ENCODE results near the gene SCGB1C2.

SCGB1C2 gene

DNA sequence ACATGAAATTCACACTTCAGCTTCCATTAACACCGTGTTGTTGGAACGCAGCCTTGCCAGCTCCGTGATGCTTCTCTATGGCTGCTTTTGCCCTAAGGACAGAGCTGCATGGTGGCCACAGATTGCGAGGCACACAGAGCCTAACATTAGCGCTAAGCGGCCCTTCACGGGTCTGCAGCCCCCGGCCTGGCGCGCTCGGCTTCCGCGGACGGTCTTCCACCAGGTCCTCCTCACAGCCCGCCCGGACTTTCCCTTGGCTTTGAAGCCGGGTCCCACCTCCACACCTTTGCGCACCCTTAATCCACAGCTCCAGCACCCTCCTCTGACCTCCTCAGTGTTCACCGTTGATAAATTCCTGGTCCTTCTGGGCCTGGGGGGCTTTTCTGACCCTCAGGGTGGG is 19.6 kb downstream of the SCGB1C2 start:
- TF ChIP-seq, protein P1, sequence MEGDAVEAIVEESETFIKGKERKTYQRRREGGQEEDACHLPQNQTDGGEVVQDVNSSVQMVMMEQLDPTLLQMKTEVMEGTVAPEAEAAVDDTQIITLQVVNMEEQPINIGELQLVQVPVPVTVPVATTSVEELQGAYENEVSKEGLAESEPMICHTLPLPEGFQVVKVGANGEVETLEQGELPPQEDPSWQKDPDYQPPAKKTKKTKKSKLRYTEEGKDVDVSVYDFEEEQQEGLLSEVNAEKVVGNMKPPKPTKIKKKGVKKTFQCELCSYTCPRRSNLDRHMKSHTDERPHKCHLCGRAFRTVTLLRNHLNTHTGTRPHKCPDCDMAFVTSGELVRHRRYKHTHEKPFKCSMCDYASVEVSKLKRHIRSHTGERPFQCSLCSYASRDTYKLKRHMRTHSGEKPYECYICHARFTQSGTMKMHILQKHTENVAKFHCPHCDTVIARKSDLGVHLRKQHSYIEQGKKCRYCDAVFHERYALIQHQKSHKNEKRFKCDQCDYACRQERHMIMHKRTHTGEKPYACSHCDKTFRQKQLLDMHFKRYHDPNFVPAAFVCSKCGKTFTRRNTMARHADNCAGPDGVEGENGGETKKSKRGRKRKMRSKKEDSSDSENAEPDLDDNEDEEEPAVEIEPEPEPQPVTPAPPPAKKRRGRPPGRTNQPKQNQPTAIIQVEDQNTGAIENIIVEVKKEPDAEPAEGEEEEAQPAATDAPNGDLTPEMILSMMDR (IDR thresholded peaks at IDR 0.05), result no peak

DNA sequence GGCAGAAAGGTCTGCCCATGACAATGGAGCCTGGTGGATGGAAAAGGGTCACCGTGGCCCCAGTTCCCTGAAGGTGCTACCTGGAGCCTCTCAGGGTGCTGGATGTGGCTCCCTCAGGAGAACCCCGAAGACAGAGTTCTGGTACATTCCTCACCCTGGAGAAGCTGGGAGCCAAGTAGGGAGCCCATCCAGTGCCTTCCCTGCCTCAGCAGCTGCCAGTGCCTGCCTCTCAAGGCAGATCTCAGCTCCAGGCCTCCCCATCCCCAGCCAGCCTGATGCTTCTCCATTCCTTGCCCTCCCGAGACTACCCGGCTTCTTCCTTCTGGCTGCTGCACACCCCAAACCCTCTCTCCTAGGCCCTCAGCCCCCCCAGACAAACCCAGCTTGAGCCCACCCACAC is 20.5 kb downstream of the SCGB1C2 start:
- TF ChIP-seq, protein P1 (IDR thresholded peaks at IDR 0.05), result no peak

DNA sequence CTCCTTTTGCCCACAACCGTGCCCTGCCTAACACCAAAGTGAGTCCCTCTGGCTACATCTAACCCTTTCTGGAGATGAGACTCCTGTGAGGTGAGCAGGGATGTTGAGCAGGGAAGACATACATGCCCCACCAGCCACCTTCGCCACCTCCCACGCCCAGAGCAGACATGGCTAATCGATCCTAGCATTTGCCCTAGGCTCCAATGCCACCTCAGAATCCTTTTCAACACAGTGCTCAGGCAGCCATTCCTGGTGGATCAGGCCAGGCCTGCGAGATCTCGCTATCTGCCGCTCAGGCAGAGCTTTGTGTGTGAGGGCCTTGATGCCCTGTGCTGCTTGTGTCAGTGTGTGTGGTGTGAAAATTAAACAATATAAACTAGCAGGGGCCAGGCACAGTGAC is 21.0 kb downstream of the SCGB1C2 start:
- TF ChIP-seq, protein P1 (IDR thresholded peaks at IDR 0.05), result no peak

DNA sequence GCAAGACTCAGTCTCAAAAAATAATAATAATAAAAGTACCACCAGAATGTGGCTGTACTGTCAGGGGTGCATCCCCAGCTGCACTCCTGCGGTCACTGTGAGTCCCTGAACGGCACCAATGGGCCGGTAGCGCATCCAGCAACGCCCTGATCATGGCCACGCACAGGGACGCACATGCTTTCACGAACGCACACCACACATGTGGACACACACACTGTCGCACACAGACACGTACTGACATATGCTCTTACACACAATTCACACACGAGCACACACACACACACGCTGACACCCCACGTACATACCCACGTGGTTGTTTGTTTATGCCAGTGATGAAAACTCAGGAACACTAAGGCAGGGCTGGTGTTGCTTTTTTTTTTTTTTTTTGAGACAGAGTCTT is 22.2 kb downstream of the SCGB1C2 start:
- TF ChIP-seq, protein P1 (IDR thresholded peaks at IDR 0.05), result no peak

DNA sequence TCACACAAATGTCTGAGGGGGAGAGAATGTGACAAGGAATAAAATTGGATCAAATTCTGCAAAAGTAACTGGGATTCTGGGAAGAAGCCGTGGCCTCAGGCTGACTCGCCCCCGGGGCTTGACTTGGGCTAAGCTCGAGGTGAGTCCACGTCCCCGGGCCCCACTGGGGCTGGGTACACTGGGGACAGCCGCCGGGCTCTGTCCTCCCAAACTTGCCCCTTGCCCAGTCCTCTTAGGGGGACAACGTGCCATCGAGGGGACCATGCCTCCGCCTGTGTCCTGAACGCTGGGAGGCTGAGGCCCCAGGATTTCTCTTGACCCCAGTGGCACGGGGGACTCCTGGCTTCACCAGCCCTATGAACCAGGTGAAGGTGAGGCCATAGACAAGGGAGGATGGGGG is 23.0 kb downstream of the SCGB1C2 start:
- TF ChIP-seq, protein P1 (IDR thresholded peaks at IDR 0.05), result no peak

DNA sequence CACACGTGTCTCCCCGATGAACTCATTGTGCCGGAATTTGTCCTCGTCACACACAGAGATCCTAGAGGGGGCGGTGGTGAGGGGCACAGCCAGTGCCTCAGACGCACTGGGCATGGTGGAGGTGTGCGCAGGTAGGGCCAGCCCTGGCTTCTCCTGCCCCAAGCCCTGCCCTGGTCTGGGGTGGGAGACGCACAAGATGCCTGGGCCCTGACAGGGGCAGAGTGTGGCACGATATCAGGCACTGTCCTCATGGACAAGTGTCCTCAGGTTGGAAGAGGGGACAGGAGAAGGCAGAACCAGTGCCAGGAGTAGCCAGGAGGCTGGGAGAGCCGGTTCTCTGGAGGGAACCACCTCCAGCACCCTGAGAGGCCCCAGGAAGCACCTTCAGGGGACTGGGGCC is 24.1 kb downstream of the SCGB1C2 start:
- TF ChIP-seq, protein P1 (IDR thresholded peaks at IDR 0.05), result no peak

DNA sequence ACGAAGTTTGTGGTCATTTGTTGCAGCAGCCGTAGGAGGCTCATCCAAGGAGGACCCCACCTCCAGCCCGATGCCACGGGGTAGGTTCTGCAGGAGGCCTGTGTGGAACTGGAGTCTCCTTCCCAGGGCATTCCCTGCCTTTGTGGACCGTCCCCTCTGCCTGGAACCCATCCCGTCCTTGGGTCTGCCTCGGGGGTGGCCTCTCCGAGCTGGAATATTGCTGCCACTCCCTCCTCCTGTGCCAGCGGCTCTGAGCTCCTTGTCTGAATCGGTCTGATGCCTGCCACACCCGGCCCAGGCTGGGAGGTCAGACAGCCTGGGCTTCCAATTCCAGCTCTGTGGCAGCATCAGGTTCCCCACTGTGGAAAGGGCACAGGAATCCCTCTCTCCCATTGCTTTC is 25.3 kb downstream of the SCGB1C2 start:
- TF ChIP-seq, protein P1 (IDR thresholded peaks at IDR 0.05), result no peak

DNA sequence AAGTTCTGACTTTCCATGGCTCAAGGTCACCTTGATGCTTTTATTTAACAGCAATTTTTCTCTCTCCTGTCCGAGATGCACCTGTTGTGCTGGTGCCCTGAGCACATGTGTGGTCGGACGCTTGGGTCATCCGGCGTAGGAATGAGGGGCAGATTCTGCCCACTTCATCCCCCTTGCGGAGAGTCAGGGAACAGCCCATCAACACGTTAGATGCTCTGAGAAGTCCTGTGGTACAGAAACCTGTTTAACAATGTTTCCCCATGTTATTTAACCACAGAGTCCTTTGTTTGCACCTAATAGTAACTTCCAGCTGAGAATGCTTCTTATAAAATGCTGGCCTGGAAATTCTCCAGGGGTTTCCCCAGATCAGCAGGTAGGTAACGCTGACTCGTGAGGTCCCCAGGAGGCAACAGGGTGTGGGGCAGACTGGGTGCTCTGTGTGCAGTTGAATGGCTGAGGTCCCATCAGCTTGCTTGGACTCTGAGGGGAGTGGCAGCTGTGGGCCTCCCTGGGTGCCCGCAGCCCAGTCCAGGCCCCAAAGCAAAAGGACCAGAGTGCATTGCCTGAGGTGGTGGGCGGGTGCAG is 26.2 kb downstream of the SCGB1C2 start:
- TF ChIP-seq, protein P1 (IDR thresholded peaks at IDR 0.05), result 0 out of 2 replicates have a peak, but pooled peaks have one; percentile 7
